Limb (tissue), 2 donors: Measurements from ENCODE around the gene SGIP1.

ENCODE experiments used
- DNase-seq, 2 donors: peaks; one replicate each; pipeline ENCODE4 v3.0.0-alpha.2; 2016; ENCODE audit errors: extremely low spot score in 2 of 2

The SGIP1 gene

GRCh38 chr1:66521721-66522365 is 12.1 kb upstream of the SGIP1 start:
- DNase-seq: no peak

GRCh38 chr1:66523562-66523961 is 10.4 kb upstream of the SGIP1 start:
- DNase-seq: no peak

DNA sequence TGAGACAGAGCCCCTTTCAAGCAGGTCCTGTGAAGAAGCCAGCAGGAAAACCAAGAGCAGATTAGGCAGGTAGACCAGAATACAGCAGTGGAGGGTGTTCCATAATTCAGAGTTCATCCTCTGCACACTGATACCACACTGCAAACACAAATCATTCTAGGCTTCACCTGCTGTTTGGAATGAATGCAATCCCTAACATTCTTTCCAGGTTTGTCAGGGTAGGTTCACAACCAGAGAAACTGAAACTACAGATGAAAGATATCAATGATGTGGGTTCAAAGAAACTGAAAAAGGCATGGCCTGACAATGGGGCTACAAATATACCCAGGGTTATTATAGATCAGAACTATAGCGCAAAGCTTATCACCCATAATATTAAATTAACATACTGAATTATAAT is 8.9 kb upstream of the SGIP1 start:
- no peak for DNase-seq

- DNase-seq: no peak
These were observed 7.9 kb upstream of the SGIP1 start for GRCh38 chr1:66526036-66526435.

DNA sequence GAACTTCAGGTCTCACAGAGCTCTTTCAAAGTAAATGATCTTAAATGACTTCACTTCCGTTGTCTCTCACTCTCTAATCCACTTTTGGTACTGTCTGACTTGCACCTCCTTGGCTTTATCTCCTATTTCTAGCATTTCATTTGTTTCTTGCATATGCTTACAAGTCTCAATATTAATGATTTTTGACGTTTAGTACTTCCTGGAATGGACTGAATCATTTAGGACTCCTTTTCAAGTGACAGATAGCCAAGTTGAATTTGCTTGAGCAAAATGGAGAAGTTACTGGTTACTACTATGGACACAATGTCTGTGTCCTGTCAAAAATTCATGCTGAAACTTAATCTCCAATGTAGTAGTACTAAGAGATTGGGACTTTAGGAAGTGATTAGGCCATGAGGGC is 7.0 kb upstream of the SGIP1 start:
- no peak for DNase-seq

- DNase-seq: no peak
These were observed 6.3 kb upstream of the SGIP1 start for GRCh38 chr1:66527686-66528085.

DNA sequence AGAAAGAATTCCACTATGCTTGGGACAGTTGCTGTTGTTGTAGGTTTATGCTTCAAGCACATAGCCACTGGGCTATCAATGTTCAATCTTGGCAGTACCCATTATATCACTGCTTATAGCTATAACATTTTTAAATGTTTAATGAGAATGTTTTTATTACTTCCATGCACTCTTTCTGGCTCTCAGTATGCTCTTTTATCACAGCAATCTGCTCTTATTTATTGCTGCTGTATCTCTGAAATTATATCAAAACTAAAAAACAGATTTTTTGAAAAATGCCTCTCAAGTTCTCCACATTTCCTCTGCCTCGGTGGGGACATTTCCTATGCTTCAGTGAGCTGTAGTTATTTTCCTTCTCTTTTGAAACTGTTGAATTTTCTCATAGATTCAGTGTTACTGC is 5.4 kb upstream of the SGIP1 start:
- DNase-seq: no peak

DNA sequence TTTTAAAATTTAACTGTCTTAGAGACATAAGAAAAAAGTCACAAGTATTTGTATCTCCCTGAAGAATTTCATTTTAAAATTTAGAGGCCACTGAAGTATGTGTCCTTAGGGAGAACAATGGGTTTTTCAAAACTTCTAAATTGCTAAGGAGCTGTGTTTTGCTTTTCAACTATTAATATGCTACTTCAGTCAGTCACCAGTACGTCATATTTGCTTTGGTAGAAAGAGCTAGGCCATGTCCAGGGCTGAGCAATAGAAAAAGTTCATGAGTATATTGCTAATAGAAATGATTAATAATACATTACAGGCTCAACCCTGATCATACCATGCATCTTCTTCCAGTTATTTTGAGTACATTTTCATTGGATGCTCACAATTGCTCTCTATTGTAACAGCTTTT is 1.7 kb upstream of the SGIP1 start:
- DNase-seq: no peak

GRCh38 chr1:66532798-66533783 is 862 bp upstream of the SGIP1 start:
- peak; percentile 72 to 76 for DNase-seq

- no peak for DNase-seq
These were observed 1.1 kb downstream of the SGIP1 start for GRCh38 chr1:66535061-66535460.

DNA sequence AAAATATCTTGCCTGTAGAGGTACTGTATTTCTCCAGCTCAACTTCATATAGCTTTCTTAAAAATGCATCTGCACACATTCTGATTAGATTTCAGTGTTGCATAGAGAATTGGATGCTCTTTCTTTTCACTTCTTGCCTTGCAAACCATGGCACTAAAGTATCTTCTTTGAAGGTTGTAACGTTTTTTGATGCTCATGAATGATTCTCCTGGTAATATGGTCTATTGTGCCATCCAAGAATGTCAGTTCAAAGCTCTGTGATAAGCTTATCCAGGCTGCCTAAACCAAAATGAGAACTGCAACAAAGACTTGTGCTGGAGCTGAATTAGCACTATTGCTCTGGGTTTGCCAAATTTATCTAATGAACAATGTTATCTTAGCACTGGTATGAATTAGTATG is 1.9 kb downstream of the SGIP1 start:
- DNase-seq: no peak

DNA sequence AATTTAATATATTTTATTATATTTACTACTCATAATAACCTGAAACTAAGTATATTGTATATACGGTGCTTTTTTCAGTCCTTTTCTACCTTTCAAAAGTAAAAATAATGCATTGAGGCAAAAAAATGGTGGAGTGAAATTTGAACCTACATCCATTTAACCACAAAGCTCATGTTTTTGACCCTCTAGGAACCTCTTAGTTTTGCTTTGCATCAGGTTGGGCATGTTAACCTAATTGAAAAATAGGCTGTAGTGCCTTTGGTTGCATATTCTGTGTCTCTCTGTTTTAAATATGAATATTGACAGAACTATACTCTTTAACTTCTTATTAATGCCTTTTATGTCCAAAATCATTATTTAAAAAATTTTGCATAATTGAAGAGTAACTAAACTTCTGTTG is 3.8 kb downstream of the SGIP1 start:
- no peak for DNase-seq

- no peak for DNase-seq
These were observed 5.5 kb downstream of the SGIP1 start for GRCh38 chr1:66539491-66539890.

GRCh38 chr1:66540434-66541032 is 6.6 kb downstream of the SGIP1 start:
- no peak for DNase-seq

GRCh38 chr1:66542314-66542713 is 8.4 kb downstream of the SGIP1 start:
- no peak for DNase-seq

GRCh38 chr1:66542811-66543767 is 9.1 kb downstream of the SGIP1 start:
- peak in 1 of 2 donors; percentile 36 for DNase-seq

- no peak for DNase-seq
These were observed 12.3 kb downstream of the SGIP1 start for GRCh38 chr1:66546047-66546810.

DNA sequence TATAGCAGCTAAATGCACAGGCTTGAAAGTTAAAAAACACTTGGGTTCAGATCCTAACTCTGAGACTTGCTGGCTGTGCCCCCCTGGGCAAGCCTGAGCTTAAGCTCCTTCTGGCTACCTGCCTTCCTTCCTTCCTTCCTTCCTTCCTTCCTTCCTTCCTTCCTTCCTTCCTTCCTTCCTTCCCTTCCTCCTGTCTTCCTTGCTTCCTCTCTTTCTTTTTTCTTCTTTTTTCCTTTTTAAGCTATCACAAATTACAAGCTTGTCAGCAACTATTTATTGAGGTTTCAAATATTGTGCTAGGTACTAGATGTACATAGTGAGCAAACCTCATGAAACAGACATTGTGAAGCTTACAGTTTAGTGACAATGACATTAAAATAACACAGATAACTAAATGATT is 15.1 kb downstream of the SGIP1 start:
- DNase-seq: no peak

- DNase-seq: no peak
These were observed 16.3 kb downstream of the SGIP1 start for GRCh38 chr1:66550243-66550642.

DNA sequence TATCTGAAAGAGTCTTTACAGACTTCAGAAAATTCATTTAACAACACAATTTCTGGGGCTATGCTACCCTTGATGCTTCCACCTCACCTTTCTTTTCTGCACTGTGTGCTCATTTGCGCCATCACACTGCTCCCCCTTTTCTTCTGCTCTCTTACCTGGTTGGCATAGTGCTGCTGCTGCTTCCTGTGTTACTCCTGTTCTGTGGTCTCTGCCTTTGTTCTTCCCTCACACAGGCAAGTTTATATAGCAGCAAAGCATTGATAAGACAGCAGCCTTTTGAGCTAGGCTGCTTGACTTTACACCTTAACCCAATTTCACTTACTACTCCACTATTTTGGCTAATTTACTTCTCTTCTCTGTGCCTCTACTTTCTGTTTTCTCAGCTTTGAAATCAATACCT is 18.3 kb downstream of the SGIP1 start:
- no peak for DNase-seq
